Choroid plexus epithelial cell (primary cell): ENCODE results near the gene EPDR1.

Experiments used
- DNase-seq: peaks from one replicate; pipeline ENCODE4 v3.0.0-alpha.2; 2010; ENCODE audit warnings: low read depth
- H3K4me3 ChIP-seq: 2 replicates; pipeline ENCODE4 v1.5.1; 2011; ENCODE audit warnings: low read depth, mild to moderate bottlenecking, control low read depth, low read length, moderate library complexity
- TF ChIP-seq, protein P1 (sequence below): conservative IDR thresholded peaks from 2 replicates; pipeline ENCODE4 v1.5.1; 2011; ENCODE audit warnings: low read depth, mild to moderate bottlenecking, control low read depth, inconsistent platforms, low read length, moderate library complexity

EPDR1 gene

DNA sequence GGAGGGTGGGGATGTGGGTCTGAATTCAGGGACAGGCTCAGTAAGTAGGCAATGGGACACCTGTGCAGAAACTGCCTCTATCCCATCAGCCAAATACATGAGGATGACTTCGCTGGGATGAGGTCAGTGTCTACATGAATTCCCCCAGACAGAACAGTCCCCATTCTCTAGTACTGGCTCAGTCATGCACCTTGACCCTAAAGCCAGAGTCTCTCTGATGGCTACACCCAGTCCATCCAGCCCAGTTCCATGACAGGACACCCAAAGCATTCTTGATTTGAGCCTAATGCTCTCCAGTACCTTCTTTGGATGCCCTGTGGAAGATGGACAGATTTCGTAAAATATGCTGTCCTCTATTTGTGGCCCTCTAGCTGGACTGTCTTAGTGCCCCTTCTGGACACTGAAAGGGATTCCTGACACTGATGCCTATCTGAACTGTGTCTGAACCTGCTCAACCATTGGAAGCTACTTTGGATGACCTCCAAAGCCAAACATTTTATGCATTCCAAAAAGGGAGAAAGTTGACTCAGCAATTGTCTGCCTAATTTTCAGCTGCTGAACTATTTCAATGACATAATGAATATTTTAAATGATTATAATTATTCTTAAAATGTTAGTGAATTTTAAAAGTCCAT is 18.4 kb upstream of the EPDR1 start:
- H3K4me3 ChIP-seq, result no peak overlapping the region
- DNase-seq, result peak; percentile 74
- TF ChIP-seq, protein P1, sequence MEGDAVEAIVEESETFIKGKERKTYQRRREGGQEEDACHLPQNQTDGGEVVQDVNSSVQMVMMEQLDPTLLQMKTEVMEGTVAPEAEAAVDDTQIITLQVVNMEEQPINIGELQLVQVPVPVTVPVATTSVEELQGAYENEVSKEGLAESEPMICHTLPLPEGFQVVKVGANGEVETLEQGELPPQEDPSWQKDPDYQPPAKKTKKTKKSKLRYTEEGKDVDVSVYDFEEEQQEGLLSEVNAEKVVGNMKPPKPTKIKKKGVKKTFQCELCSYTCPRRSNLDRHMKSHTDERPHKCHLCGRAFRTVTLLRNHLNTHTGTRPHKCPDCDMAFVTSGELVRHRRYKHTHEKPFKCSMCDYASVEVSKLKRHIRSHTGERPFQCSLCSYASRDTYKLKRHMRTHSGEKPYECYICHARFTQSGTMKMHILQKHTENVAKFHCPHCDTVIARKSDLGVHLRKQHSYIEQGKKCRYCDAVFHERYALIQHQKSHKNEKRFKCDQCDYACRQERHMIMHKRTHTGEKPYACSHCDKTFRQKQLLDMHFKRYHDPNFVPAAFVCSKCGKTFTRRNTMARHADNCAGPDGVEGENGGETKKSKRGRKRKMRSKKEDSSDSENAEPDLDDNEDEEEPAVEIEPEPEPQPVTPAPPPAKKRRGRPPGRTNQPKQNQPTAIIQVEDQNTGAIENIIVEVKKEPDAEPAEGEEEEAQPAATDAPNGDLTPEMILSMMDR, result no peak

DNA sequence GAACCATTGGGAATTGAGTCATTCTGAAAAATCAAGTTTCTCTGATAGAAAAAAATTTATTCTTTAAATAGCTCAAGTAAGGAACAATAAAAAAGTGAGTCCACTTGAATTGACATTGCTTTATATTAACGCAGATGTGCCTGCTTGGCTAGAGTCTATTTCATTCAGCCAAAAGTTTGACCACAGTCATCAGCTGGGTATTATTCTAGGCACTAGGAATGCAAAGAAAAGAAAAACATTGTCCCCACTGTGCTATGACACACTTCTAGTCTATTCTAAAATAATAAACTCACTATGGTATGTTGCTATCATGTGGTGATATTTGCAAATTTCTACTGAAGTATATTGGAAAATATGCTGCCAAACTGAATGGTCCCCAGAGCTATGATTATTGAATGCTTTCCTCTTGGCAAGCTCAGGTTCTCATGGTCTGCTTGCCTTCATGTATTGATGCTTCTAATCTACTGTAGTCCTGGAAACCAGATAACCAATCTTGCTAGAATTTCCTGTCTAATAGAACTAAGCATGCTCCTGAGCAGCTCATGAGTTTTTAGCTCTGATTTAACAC is 12.1 kb upstream of the EPDR1 start:
- peak; percentile 77 for DNase-seq
- no peak overlapping the region for H3K4me3 ChIP-seq
- TF ChIP-seq, protein P1, result no peak

DNA sequence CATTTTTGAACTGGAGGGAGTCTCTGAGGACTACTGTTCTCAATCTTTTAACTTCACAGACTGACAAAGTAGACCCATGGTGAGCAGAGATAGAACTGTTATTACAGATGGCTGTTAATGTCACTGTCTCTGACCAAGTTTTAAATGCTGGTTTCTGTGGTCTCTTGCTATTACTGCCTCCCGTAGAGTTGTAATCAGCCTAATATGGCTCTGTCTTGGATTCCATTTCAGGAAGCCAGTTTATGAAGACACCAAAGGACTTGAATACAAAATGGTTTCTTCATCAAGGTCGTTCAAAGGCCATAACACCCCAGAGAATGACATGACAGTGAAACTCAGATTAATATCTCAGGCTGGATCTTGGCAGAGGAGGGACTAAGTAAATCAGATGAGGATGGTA is 7.7 kb upstream of the EPDR1 start:
- H3K4me3 ChIP-seq, result no peak overlapping the region
- TF ChIP-seq, protein P1, result no peak
- peak; percentile 56 for DNase-seq

DNA sequence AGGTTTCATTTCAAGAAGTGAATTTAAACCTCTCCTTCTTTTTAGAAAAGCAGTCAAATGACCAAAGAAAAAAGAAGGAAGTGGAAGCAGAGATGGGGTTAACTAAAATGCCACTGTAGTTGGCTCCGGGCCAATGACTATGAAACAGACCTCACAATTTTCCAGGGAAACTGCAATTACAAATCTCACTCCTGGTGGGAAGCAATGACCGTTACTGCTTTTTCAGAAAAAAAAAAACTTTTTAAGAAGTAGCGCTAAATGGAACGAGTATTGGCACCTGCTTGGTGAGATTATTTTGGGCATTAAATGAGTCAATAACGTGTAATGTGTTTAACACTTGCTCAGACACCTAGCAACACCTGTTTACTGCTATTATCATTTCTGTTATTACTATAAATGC is 5.0 kb upstream of the EPDR1 start:
- no peak overlapping the region for H3K4me3 ChIP-seq
- TF ChIP-seq, protein P1, result no peak
- no peak for DNase-seq

DNA sequence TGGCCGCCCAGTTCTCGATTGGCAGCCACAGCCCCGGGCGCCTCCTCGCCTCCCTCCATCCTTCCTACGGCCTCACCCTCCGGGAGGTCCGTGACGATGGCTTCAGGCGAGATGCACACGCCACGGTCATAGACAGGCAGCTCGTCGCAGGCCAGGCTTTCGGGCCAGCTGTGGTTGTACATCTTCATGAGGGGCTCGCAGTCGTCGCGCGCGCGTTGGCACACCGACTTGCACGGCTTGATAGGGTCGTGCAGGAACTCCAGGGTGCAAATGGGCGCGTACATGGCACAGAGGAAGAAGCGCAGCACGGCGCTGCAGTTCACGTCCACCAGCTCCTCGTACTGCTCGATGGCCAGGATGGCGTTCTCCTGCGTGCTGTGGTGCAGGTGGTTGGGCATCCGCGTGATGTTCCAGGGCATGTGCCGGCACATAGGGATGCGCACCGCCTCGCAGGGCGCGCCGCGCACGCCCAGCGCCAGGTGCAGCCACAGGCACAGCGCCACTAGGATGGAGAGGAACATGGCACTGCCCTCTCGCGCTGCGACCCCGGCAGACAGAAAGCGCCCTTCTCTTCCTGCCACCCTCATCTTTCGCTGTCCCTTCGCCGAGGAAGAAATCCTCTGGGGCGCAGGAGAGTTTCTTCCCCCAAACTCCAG is 4.3 kb upstream of the EPDR1 start:
- no peak for DNase-seq
- peak overlapping the region; percentile 52 for H3K4me3 ChIP-seq
- TF ChIP-seq, protein P1, result no peak

DNA sequence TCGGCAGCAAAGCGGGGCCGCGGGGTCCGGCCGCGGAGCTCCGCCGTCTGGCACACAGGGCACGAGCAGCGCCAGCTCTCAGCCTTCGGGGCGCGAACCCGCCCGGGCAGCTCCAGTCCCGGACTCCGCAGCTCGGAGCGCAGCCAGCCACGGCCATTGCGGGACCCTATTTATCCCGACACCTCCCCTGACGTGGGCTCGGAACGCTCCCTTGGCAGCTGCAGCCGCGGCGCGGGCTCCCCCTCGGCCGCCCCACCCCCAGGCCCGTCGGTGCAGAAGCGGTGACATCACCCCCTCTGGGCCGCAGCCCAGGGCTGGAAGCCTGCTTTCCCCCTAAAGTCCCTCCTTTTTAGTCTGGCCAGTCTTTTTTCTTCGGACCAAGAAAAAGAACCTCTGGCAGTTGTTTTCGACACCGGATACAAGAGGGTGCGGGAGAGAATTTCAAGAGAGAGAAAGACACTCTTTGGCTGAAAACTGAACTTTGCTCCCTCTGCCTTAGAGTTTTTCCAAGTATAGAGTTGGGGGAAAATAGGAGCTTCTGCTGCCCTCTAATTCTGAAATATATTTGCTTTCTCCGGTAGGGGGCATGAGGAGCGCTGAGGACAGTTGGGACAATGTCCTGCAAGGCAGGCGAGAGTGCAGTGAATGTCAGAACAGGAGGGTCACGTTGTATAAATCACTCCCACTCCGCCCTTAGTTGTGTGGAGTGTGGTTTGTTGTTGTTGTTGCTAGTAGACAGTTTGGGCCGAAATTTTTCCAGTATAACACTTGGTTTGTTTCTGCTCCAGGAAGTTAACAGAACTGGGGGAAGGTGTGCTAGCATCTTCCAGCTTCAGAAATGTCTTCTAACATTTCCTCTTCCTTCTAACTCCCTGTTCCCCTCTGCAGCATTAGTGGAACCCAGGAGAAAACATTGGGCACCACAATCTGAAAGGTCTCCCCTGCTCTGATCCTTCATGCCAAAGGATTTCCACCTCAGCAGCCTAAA is 3.5 kb upstream of the EPDR1 start, which contains the start of gene SFRP4:
SFRP4 (minus strand) TSS at position 145 of the 988 bp plus-strand sequence. CDS start 280 bp downstream, outside the sequence.
- peak; percentile 65 for DNase-seq
- TF ChIP-seq, protein P1, result peak; percentile 79
- H3K4me3 ChIP-seq, result peak within 1 kb of the TSS; percentile 52
